ENCODE data around the gene SLC29A3.

The SLC29A3 gene

DNA sequence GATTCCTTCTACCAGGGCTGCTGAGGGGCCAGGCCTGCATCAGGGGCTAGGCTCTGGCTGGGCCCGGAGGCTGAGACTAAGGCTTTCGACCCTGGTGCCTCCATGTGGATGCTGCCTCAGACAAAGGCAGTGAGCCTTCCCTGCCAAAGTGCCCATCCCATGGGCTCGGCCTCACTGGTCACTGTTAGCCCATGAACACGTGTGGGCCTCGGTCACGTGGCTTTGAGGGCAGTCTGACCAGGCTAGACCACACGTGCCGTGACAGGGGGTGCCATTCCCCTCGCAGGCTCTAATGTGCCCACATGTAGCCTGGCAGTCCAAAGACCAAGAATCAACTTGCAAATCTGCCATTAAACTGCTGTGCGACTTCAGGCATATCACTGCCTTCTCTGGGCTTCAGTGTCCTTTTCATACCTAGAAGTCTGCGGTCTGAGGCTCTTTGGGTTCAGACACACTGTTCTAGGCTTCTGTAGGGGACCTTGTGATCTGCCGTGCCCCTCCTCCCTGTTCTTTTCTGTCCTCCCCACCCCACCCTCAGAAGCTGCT, 17.6 kb upstream of the SLC29A3 start:
- DNase-seq = no peak

- no peak for DNase-seq
Observed at GRCh38 chr10:71302451-71302850, 16.6 kb upstream of the SLC29A3 start.

DNA sequence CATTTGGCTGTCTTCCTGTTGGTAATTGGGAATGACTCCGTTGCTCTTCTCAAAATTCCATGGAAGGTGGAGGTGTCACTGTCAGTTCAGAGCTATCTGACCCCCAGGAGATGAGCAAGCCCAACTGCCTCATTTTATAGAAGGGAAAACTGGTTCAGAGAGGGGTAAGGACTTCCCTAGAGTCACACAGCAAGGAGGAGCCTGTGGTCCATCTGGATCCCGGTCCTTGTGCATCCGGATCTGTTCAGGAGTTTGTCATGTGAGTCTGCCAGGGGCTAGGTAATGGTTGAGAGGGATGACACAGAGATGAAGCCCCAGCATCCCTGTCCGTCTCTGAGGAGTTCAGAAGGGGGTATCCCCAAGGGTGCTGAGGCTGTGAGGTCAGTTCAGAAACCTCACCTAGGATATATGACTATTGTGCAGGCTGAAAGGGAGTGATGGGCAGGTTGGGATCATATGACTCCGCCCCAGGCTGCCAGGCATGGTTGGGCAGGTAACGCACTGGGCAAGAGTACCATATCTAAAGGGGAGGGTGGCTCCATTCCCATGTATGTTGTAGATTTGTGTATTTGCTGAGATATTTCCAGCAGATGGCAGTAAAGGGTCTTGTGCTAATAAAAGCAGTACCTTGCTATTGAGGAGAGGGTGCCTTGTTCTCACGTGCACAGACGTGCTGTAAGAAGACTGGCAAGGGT, 16.0 kb upstream of the SLC29A3 start:
- DNase-seq = no peak

DNA sequence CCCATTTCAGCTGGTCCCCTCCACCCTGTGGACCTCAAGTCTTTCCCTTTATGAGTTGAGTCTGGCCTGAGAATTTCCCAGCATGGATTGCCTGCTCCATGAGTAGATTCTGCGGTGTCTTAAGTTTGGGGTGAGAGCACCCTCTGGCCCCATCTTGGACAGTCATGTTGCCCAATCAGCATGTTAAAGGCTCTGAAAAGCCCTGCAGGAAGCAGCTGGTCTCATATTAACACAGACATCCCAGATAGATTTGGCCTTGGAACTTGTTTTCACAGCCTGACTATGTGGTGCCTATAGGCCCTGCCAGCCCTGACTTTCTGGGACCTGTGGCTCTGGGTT, 15.5 kb upstream of the SLC29A3 start:
- DNase-seq = no peak

- DNase-seq = no peak
Observed at GRCh38 chr10:71304914-71305313, 14.1 kb upstream of the SLC29A3 start.

DNA sequence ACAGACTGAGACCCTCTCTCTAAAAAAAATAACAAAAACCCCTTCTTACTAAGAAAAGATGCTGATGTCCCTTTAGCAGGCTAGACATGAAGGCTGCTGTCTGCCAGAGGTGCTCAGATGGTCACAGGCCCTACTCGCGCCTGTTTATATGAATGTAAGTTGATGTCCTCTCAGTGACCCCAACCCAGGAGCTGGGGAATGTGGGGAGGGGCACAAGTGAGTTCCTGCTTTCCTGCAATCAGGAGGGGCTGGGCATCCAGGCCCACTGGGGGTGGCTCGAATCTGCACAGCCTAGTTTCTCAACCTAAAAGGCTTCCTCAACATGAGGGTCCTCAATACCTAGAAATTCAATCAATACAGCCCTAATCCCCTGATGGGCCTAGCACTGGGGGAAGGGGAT, 12.1 kb upstream of the SLC29A3 start:
- DNase-seq = no peak

DNA sequence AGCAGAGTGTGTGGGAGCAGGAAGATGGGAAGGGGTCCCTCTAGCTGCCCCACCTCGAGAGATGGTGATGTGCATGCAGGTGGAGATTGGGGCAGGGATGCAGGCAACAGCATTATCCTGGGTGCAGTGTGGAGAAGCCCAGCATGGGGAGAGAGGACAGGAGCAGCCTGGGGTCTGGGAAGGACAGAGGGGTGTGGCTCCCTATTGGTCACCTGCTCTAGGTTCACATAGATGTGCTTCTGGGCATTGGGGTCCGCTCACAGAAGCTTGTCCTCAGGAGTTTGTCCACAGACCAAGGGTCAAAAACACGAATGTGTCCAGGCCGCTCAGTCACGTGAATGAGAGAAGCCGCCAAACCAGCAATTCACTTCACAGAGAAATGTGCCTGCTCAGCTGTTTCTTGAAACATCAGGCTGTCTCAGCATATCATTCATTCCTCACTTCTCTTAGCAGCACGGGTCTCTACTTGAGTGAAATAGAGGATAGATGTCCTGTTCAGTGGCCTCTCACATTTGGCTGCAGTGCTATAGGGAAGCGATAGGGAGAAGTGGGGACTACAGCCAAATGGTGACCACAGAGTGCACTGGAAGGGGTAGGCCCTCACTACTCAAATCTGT, 11.5 kb upstream of the SLC29A3 start:
- DNase-seq = no peak

- no peak for DNase-seq
Observed at GRCh38 chr10:71308244-71308643, 10.8 kb upstream of the SLC29A3 start.

GRCh38 chr10:71308985-71309384, 10.1 kb upstream of the SLC29A3 start:
- no peak for DNase-seq

- DNase-seq = no peak
Observed at GRCh38 chr10:71309919-71310318, 9.1 kb upstream of the SLC29A3 start.

DNA sequence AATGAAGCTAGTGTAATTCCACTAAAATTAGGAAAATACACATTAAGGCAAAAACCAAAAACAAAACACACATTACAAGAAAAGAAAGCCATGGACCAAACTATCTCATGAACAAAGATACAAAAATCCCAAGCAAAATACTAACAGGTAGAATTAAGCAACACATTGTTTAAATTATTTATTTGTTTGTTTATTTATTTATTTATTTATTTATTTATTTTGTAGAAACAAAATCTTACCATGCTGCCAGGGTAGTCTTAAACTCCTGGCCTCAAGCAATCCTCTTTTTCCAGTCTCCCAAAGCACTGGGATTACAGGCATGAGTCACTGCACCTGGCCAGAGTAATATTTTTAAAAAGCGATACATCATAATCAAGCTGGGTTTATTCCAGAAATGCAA, 6.8 kb upstream of the SLC29A3 start:
- no peak for DNase-seq

DNA sequence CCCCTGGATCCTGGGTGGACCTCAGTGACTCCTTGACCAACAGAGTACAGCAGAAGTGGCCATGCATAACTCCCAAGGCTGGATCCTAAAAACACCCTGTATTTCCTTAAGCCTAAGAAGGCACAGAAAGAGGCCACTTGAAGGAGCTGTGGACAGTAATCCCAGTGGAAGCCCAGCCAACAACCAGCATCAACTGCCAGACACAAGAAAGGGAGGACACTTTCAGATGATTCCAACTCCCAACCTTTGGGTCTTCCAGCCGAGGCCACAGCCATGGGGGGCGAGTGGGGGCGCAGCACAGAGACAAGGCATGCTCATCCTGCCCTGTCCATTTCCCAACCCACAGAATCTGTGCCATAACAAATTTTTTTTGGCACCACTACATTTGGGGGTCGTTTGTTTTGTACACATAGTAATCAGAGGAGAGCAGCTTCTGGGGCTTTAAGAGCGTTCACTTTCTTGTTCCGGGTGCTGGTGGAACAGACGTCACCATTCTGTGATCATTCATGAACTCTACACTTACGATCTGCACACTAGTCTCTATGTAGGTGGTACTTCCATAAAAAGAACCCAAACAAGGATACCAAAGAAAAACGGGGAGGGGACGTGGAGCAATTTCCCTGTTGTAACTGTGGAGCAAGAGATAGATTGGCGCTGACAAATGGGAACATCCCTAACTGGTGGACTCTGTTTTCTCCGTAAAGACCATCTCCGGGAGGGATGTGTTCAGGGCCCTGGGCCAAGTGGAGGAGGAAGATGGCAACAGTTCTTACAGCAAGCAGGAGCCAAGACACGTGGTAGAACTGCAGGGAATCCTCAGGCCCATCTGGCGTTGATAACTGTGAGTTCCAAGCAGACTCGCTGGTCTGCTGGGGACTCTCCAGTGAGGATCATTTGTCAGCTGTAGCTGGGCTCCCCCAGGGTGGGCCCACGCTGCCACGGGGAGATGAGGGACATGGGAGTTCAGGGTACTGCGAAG, 6.0 kb upstream of the SLC29A3 start:
- DNase-seq = no peak

GRCh38 chr10:71314028-71314693, 4.9 kb upstream of the SLC29A3 start:
- no peak for DNase-seq

DNA sequence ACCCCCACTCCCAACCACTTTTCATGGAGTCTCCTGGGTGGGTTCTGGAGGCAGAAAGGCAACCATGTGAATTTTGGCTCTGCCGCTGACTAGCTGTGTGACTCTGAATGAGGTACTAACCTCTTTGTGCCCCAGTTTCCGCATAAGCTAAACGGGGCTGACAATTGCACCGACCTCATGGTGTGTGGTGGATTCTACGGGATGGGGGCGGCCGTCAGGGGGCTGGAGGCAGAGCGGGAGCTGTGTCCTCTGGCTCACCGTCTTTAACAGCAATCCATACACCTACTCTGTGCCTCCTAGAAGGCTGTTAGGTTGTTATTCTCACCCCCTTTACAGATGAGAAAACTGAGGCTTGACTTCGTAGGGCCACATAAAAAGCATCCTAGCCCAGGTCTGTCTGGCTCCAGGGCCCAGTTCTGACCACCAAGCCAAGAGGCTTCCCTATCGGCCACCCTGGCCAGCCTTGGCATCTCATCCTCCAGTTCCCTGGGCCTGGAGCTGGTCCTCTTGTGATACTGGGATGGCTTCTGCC, 4.3 kb upstream of the SLC29A3 start:
- DNase-seq = no peak

DNA sequence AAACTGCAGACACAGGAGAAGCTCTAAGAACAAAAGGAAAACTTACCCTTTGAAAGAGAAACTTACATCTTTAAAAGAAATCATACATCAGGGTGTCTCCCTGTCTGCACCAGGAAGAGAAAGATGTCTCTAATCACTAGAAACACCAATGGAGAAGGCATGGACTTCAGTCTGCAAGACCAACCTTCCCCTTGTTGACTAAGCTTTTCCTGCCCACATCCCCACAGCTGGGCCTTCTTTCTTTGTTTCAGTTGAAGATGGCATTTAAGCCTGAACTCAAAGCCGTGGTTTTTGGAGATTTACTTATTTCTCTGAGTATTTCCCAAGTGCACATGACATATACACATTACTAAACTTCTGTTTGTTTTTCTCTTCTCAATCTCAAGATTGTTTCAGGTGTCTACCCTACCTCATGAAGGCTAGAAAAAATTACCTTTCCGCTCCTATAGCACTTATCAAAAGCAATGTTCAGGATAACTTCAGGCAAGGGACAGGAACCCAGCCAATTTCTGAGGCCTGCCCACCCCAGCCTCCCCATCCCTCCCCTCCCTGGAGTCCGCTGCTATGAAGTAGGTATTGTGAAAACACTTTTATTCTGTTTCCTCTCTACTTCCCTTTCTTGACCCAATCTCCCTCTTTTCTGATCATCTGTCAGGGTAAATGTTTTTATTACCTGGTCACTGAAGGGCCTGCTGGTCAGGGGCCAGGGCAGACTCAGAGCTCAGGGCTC, 2.8 kb upstream of the SLC29A3 start:
- DNase-seq = no peak

GRCh38 chr10:71316786-71317160, 2.3 kb upstream of the SLC29A3 start:
- no peak for DNase-seq

DNA sequence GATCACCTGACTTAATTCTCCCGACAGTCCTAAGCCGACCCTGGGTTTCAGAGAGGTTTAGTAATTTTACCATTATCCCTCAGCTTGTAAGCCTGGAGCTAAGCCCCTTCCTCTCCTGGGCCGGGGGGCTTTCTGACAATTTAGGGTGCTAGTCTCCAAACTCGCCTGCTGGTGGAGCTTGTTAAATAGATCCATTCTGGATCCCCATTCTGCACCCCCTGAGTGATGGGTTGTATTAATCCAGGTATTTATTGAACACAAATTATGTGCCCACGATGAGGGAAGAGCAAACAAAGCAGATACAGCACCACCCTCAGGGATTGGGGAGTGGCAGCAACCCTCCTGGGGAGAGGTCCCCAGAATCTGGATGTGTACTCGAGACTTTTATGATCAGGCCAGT, 1.3 kb upstream of the SLC29A3 start:
- no peak for DNase-seq

GRCh38 chr10:71319800-71320392, 837 bp downstream of the SLC29A3 start:
- no peak for DNase-seq

- no peak for DNase-seq
Observed at GRCh38 chr10:71320592-71320991, 1.5 kb downstream of the SLC29A3 start.

DNA sequence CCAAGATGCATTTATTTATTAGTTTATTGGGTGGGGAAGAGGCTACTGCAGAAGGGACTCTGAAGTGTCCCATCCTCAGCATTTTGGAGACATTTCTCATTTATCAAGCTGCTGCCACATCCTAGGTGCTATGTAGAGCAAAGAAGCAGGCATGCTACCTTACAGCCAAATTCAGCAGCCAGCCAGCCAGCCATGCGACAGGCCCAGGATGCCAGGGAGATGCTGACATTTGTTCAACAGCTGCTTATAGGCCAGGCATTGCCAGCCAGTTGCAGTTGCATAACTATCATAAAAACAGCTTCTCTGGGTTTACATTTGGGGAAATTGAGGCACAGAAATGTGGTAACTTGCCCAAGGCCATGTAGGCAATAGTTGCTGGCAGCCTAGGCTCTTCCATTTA, 2.3 kb downstream of the SLC29A3 start:
- DNase-seq = no peak

DNA sequence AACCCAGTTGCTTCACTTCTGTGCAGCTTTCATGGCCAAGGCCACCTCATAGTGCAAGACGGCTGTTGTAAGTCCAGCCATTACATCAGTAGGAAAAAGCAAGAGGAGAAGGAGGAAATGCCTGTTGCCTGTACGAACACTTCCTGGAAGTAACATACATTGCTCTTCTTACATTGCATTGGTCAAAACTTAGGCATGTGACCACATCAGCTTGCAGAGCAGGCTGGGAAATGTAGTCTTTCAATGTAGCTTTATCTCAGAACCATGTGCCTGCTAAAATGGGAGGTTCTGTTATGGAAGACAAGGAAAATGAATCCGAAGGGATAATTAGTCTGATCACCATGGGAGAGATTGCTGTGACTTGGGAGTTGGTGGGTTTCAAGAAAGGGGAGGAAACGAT, 4.3 kb downstream of the SLC29A3 start:
- DNase-seq = no peak

DNA sequence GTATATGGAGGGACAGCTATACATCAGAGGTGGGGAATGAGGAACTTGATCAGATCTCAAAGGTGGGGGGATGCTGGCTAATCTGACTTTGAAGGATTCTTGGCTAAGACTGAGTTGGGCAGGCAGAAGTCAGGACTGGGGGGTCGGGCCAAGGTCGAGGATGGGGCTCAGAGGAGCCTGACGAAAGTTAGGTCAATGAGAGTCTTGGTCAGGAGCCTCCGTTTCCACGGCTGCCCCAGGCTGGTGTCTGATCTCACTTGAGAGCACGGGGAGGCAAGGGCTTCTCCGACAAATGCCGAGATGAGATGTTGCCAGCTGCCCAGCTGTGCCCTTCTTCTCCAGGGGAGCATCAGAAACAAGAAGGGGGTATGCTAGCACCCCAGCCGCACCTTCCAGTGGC, 5.7 kb downstream of the SLC29A3 start:
- no peak for DNase-seq

Data from NCI-H2107 (cell line).